Ishikawa (cell line): ENCODE data around the gene NAAA.

Source experiments
- TAF1 ChIP-seq: IDR thresholded peaks from 2 replicates; pipeline ENCODE4 v1.6.1; 2012; ENCODE audit warnings: low read depth, mild to moderate bottlenecking
- YY1 ChIP-seq: IDR thresholded peaks from 2 replicates; pipeline ENCODE4 v1.6.1; 2012; ENCODE audit warnings: low read depth

GRCh38 chr4:75922588-75922987, 18.2 kb downstream of the NAAA start:
- TF ChIP-seq YY1 (no peak), TAF1 (no peak)
